Breast epithelium (tissue), 3 donors: ENCODE results near the gene MLLT10.

ENCODE experiments used
- POLR2A ChIP-seq: fragments of 450-650 bp; IDR thresholded peaks from one replicate; pipeline ENCODE4 v1.6.1; 2016; ENCODE audit warnings: antibody characterized with exemption, mild to moderate bottlenecking, moderate library complexity
- POLR2AphosphoS5 ChIP-seq, 3 donors: sonication (generic); formaldehyde crosslinking; IDR thresholded peaks; one replicate each; pipeline ENCODE4 v1.6.1; 2017; ENCODE audit warnings: antibody characterized with exemption in 3 of 3
- TF ChIP-seq, protein P1 (sequence below), 3 donors: fragments of 450-650 bp; IDR thresholded peaks; one replicate each; pipeline ENCODE4 v1.5.1; 2016 to 2017; ENCODE audit warnings: antibody characterized with exemption in 3 of 3, mild to moderate bottlenecking in 3 of 3, moderate library complexity in 3 of 3

DNA sequence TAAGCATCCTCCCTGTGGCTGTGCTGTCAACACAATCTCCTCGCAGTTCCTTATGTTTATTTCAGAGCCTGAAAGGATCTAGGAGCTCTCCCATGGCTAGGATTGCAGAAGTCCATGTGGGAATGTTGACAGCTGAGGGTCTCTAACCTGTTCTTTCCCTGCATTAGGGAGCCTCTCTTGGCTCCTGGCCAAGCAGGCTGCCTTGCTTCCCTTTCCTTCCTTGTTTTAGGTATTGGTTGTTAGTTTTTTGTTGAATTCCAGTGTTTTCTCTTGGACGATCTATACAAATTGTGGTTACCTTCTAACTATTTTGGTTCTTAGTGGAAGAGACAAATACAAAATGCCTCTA, 171.8 kb downstream of the MLLT10 start:
- TF ChIP-seq, protein P1, sequence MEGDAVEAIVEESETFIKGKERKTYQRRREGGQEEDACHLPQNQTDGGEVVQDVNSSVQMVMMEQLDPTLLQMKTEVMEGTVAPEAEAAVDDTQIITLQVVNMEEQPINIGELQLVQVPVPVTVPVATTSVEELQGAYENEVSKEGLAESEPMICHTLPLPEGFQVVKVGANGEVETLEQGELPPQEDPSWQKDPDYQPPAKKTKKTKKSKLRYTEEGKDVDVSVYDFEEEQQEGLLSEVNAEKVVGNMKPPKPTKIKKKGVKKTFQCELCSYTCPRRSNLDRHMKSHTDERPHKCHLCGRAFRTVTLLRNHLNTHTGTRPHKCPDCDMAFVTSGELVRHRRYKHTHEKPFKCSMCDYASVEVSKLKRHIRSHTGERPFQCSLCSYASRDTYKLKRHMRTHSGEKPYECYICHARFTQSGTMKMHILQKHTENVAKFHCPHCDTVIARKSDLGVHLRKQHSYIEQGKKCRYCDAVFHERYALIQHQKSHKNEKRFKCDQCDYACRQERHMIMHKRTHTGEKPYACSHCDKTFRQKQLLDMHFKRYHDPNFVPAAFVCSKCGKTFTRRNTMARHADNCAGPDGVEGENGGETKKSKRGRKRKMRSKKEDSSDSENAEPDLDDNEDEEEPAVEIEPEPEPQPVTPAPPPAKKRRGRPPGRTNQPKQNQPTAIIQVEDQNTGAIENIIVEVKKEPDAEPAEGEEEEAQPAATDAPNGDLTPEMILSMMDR (IDR thresholded peaks at IDR 0.05): no peak
- TF ChIP-seq POLR2AphosphoS5 (IDR thresholded peaks at IDR 0.05) (no peak), POLR2A (no peak)
